ENCODE results near the gene EML6. TPM values are rescaled to one million over a fixed set of nuclear protein-coding genes. Genes with fewer than 3 reads are reported as not detected.

The EML6 gene
- total and polyA plus RNA-seq, 2 experiments from 2014 or later = 2.7 to 6.2 TPM

DNA sequence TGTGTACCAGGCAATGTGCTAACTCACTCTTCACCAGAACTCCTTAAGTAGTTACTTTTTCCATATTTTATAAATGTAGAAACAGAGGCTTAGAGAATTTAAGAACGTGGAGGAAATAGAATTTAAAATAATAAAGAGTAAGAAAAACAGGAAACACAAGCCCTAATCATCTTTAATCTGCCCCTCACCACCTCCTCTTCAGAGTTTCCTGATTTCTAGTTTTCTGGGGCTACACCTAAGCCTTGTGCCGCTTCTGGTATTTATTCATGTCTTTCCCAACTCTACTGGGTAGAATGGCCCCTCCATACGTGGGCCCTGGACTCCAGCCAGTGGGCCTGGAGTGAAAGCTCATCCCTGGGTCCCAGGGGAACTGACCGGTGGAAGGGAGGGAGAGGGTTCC lies 241.4 kb downstream of the EML6 start:
- H3K27me3 Mint-ChIP-seq (ENCODE audit: insufficient read depth, low read depth, poor library complexity) = peaks cover 11% of the 10 kb centered on the region
- Histone ChIP-seq H4K20me1 (replicated peaks; ENCODE audit: insufficient read depth) (no peaks in the 10 kb centered on the region), H3K4me2 (peak overlapping the region; percentile 38), H3K27ac (ENCODE audit: low read depth) (peak overlapping the region; percentile 84), H3F3A (replicated peaks; ENCODE audit: low read depth) (no peaks in the 10 kb centered on the region), H3K79me2 (replicated peaks; ENCODE audit: insufficient read depth) (no peaks in the 10 kb centered on the region), H2AFZ (no peak overlapping the region), H3K4me3 (no peak overlapping the region), H3K4me1 (ENCODE audit: insufficient read depth) (peaks cover 18% of the 10 kb centered on the region), H3K27me3 (ENCODE audit: insufficient read depth) (no peaks in the 10 kb centered on the region), H3K36me3 (ENCODE audit: insufficient read depth) (no peaks in the 10 kb centered on the region), H3K9me2 (ENCODE audit: insufficient read depth) (0 out of 2 replicates have a peak, but pooled peaks cover 6% of the 10 kb centered on the region)
- peaks cover 35% of the 10 kb centered on the region for H3K4me1 Mint-ChIP-seq
- TF ChIP-seq, protein P1, sequence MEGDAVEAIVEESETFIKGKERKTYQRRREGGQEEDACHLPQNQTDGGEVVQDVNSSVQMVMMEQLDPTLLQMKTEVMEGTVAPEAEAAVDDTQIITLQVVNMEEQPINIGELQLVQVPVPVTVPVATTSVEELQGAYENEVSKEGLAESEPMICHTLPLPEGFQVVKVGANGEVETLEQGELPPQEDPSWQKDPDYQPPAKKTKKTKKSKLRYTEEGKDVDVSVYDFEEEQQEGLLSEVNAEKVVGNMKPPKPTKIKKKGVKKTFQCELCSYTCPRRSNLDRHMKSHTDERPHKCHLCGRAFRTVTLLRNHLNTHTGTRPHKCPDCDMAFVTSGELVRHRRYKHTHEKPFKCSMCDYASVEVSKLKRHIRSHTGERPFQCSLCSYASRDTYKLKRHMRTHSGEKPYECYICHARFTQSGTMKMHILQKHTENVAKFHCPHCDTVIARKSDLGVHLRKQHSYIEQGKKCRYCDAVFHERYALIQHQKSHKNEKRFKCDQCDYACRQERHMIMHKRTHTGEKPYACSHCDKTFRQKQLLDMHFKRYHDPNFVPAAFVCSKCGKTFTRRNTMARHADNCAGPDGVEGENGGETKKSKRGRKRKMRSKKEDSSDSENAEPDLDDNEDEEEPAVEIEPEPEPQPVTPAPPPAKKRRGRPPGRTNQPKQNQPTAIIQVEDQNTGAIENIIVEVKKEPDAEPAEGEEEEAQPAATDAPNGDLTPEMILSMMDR (conservative IDR thresholded peaks at IDR 0.05; ENCODE audit: low read depth in 2 of 2) = no peak
- TF ChIP-seq, protein P2, sequence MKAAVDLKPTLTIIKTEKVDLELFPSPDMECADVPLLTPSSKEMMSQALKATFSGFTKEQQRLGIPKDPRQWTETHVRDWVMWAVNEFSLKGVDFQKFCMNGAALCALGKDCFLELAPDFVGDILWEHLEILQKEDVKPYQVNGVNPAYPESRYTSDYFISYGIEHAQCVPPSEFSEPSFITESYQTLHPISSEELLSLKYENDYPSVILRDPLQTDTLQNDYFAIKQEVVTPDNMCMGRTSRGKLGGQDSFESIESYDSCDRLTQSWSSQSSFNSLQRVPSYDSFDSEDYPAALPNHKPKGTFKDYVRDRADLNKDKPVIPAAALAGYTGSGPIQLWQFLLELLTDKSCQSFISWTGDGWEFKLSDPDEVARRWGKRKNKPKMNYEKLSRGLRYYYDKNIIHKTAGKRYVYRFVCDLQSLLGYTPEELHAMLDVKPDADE (IDR thresholded peaks at IDR 0.05) = no peak
- H3K36me3 Mint-ChIP-seq (ENCODE audit: low read depth) = peaks cover 17% of the 10 kb centered on the region
- no peak for ATAC-seq
- no peak overlapping the region for H3K4me3 Mint-ChIP-seq
- no peak for DNase-seq (ENCODE audit: low spot score)
- H3K27ac Mint-ChIP-seq = no peak overlapping the region
- H3K9me3 Mint-ChIP-seq = no peaks in the 10 kb centered on the region

DNA sequence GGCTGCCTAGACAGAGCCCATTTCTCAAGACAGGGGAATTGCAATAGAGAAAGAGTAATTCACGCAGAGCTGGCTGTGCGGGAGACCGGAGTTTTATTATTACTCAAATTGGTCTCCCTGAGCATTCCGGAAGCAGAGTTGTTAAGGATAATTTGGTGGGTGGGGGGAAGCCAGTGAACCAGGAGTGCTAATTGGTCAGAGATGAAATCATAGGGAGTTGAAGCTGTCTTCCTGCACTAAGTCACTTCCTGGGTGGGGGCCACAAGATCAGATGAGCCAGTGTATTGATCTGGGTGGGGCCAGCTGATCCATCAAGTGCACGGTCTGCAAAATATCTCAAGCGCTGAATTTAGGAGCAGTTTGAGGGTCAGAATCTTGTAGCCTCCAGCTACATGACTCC lies 242.0 kb downstream of the EML6 start:
- Histone ChIP-seq H3K79me2 (replicated peaks; ENCODE audit: insufficient read depth) (no peaks in the 10 kb centered on the region), H3K9me2 (ENCODE audit: insufficient read depth) (0 out of 2 replicates have a peak, but pooled peaks cover 6% of the 10 kb centered on the region), H3K27me3 (ENCODE audit: insufficient read depth) (no peaks in the 10 kb centered on the region), H3K27ac (ENCODE audit: low read depth) (peak overlapping the region; percentile 84), H3F3A (replicated peaks; ENCODE audit: low read depth) (no peaks in the 10 kb centered on the region), H3K36me3 (ENCODE audit: insufficient read depth) (no peaks in the 10 kb centered on the region), H2AFZ (no peak overlapping the region), H3K4me3 (no peak overlapping the region), H4K20me1 (replicated peaks; ENCODE audit: insufficient read depth) (no peaks in the 10 kb centered on the region; the same call in 1 of the 2 replicates), H3K4me1 (ENCODE audit: insufficient read depth) (peaks cover 18% of the 10 kb centered on the region), H3K4me2 (peak overlapping the region; percentile 38)
- Mint-ChIP-seq H3K27ac (no peak overlapping the region), H3K36me3 (ENCODE audit: low read depth) (peaks cover 21% of the 10 kb centered on the region), H3K27me3 (ENCODE audit: insufficient read depth, low read depth, poor library complexity) (peaks cover 9% of the 10 kb centered on the region), H3K9me3 (no peaks in the 10 kb centered on the region), H3K4me1 (peaks cover 35% of the 10 kb centered on the region), H3K4me3 (no peak overlapping the region)
- no peak for TF ChIP-seq JUNB (IDR thresholded peaks at IDR 0.05; ENCODE audit: unreplicated experiment)
- TF ChIP-seq CREB1 (CRISPR knock-in tag; IDR thresholded peaks at IDR 0.05; ENCODE audit: low read depth) = no peak
- TF ChIP-seq STAT1 (IDR thresholded peaks at IDR 0.05; ENCODE audit: unreplicated experiment) = no peak
- TF ChIP-seq POLR2AphosphoS5 (IDR thresholded peaks at IDR 0.05; ENCODE audit: low read depth) = no peak
- no peak for TF ChIP-seq ZNF114 (CRISPR knock-in tag; IDR thresholded peaks at IDR 0.05)
- TF ChIP-seq, protein P1 (conservative IDR thresholded peaks at IDR 0.05; ENCODE audit: low read depth in 2 of 2) = no peak
- no peak for TF ChIP-seq NANOG (IDR thresholded peaks at IDR 0.05; ENCODE audit: borderline replicate concordance)
- TF ChIP-seq, protein P2 (IDR thresholded peaks at IDR 0.05) = no peak
- TF ChIP-seq EZH2phosphoT487 (IDR thresholded peaks at IDR 0.05; ENCODE audit: unreplicated experiment) = no peak
- TF ChIP-seq ZNF331 (CRISPR knock-in tag; IDR thresholded peaks at IDR 0.05; ENCODE audit: low read depth) = no peak
- DNase-seq (ENCODE audit: low spot score) = no peak
- ATAC-seq = no peak

Data from GM23338 (cell line).